ENCODE data around the gene EPM2A. TPM values are rescaled to one million over a fixed set of nuclear protein-coding genes. Genes with fewer than 3 reads are reported as not detected.

Gene EPM2A
- total and polyA plus RNA-seq, 10 of the 15 experiments (the other 5 are each of a cell fraction or from before 2014, with no cell fraction given): 3.4 to 13.0 (median 7.9) TPM

GRCh38 chr6:145735356-145736165, at the start of gene EPM2A (continued):
- no peak for TF ChIP-seq CEBPZ (IDR thresholded peaks at IDR 0.05; ENCODE audit: low read depth, low read length)
- no peak; a peak in 1 of 3 replicates for TF ChIP-seq EGR1 (IDR thresholded peaks at IDR 0.05; ENCODE audit: borderline replicate concordance in 1 of 2, low read depth in 2 of 2, low read length in 2 of 2)
- TF ChIP-seq, protein P1, sequence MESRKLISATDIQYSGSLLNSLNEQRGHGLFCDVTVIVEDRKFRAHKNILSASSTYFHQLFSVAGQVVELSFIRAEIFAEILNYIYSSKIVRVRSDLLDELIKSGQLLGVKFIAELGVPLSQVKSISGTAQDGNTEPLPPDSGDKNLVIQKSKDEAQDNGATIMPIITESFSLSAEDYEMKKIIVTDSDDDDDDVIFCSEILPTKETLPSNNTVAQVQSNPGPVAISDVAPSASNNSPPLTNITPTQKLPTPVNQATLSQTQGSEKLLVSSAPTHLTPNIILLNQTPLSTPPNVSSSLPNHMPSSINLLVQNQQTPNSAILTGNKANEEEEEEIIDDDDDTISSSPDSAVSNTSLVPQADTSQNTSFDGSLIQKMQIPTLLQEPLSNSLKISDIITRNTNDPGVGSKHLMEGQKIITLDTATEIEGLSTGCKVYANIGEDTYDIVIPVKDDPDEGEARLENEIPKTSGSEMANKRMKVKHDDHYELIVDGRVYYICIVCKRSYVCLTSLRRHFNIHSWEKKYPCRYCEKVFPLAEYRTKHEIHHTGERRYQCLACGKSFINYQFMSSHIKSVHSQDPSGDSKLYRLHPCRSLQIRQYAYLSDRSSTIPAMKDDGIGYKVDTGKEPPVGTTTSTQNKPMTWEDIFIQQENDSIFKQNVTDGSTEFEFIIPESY (IDR thresholded peaks at IDR 0.05): no peak
- no peak for TF ChIP-seq FOXM1 (IDR thresholded peaks at IDR 0.05; ENCODE audit: low read depth, low read length)
- peak; percentile 26 for TF ChIP-seq NR2C1 (IDR thresholded peaks at IDR 0.05)
- TF ChIP-seq, protein P2, sequence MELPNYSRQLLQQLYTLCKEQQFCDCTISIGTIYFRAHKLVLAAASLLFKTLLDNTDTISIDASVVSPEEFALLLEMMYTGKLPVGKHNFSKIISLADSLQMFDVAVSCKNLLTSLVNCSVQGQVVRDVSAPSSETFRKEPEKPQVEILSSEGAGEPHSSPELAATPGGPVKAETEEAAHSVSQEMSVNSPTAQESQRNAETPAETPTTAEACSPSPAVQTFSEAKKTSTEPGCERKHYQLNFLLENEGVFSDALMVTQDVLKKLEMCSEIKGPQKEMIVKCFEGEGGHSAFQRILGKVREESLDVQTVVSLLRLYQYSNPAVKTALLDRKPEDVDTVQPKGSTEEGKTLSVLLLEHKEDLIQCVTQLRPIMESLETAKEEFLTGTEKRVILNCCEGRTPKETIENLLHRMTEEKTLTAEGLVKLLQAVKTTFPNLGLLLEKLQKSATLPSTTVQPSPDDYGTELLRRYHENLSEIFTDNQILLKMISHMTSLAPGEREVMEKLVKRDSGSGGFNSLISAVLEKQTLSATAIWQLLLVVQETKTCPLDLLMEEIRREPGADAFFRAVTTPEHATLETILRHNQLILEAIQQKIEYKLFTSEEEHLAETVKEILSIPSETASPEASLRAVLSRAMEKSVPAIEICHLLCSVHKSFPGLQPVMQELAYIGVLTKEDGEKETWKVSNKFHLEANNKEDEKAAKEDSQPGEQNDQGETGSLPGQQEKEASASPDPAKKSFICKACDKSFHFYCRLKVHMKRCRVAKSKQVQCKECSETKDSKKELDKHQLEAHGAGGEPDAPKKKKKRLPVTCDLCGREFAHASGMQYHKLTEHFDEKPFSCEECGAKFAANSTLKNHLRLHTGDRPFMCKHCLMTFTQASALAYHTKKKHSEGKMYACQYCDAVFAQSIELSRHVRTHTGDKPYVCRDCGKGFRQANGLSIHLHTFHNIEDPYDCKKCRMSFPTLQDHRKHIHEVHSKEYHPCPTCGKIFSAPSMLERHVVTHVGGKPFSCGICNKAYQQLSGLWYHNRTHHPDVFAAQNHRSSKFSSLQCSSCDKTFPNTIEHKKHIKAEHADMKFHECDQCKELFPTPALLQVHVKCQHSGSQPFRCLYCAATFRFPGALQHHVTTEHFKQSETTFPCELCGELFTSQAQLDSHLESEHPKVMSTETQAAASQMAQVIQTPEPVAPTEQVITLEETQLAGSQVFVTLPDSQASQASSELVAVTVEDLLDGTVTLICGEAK (IDR thresholded peaks at IDR 0.05; ENCODE audit: borderline replicate concordance): no peak
- 0 out of 2 replicates have a peak, but pooled peaks have one; percentile 50 for TF ChIP-seq MEF2A (IDR thresholded peaks at IDR 0.05; ENCODE audit: insufficient read depth, low read depth, low read length)
- TF ChIP-seq MYB (IDR thresholded peaks at IDR 0.05; ENCODE audit: borderline replicate concordance, low read depth, low read length): no peak
- TF ChIP-seq SREBF2 (IDR thresholded peaks at IDR 0.05; ENCODE audit: low read length): no peak
- no peak for TF ChIP-seq SREBF1 (IDR thresholded peaks at IDR 0.05; ENCODE audit: low read length)
- TF ChIP-seq SUPT20H (IDR thresholded peaks at IDR 0.05; ENCODE audit: borderline replicate concordance, control insufficient read depth, low read depth, low read length): no peak
- peak; percentile 36; the same call in 1 of the 2 replicates for TF ChIP-seq ZBED1 (IDR thresholded peaks at IDR 0.05; ENCODE audit: borderline replicate concordance)
- peak; percentile 60; the same call in 1 of the 2 replicates for TF ChIP-seq CREB1 (IDR thresholded peaks at IDR 0.05; ENCODE audit: low read depth)
- no peak; the same call in 1 of the 2 replicates for TF ChIP-seq RBBP5 (conservative IDR thresholded peaks at IDR 0.05)
- no peak for TF ChIP-seq FOXK2 (IDR thresholded peaks at IDR 0.05)
- TF ChIP-seq KAT2A (conservative IDR thresholded peaks at IDR 0.05; ENCODE audit: control insufficient read depth, low read depth, low read length): no peak
- no peak for TF ChIP-seq RFX5 (IDR thresholded peaks at IDR 0.05; ENCODE audit: low read depth, low read length)
